GM18520 (cell line): ENCODE results near the gene SPRR2F.

ENCODE experiments used
- ATAC-seq: cut with Tn5 transposase; IDR thresholded peaks from one replicate; pipeline ENCODE4 v1.9.1; 2021; ENCODE audit not compliant: unreplicated experiment

Gene SPRR2F

DNA sequence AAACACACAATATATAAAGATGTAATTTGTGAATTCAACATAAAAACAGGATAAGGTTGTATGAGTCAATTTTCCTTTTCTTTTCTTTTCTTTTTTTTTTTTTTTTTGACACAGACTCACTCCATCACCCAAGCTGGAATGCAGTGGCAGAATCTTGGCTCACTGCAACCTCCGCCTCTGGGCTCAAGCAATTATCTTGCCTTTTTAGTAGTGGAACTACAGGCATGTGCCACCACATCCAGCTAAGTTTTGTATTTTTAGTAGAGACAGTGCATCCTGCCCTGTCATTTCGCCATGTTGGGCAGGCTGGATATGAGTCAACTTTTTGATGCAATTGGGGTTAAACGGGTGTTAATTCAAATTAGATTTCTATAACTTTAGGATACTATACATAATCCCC is 31.6 kb downstream of the SPRR2F start:
- ATAC-seq: no peak

DNA sequence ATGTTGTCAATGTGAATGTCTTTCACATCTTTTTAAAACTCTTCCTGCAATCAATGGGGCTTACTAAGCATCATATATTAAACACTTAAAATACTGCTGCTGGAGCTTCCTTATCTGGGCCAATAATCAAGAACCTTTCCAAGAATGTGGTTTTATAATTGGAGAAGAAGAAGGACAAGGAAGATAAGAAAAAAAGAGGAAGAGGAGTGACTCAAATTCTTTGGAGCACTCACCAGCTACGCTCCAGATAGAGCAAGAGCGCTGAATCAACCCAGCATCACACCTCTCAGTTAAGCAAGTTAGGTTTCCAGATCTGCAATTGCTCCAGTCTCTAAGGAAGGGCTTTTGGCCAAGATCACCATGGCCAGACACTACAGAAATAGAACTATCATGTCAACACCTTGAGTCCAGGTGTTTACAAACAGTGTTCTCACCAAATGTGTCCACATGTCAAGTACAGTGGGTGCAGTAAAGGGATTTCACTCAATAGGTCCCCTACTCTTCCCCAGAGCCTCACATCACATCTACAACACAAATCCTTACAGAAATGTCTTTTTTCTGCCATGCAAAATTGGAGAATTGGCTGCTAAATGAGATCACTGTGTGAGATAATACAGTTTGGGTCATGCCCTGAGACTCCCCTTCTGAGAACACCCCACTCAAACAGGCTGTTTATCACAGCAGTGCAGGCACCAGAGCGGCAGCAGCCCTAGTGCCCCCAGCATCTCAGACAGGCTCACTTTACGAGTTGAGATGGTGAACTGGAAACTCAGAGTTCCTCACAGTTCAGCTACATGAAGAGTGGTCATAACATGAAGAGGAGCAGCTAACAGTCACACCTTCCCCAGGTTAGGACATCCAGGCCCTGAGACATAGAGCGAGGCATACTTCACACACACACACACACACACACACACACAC is 40.2 kb downstream of the SPRR2F start:
- no peak for ATAC-seq

DNA sequence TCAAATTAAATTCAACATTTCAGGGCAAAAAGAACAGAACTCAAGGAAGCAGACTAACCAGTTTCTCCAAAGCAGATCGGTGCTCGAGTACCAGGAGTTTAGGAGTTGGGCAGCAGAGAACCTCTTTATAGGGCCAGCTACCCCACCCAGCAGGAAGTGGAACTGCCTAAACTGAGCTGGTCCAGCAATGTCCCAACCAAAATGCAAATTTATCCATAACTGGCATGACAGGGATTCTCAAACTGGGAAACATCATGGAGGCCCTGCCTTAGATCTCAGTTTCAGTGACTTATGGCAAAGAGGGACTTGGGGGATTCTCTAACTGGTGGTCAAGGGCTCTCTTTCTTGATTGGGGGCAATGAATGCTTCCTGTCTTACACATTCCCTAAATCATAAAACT is 41.8 kb downstream of the SPRR2F start, which contains the start of gene SPRR2B:
Gene SPRR2B (minus strand): TSS at position 101 of the 400 bp plus-strand sequence. CDS start 772 bp downstream, outside the sequence.
- no peak for ATAC-seq

DNA sequence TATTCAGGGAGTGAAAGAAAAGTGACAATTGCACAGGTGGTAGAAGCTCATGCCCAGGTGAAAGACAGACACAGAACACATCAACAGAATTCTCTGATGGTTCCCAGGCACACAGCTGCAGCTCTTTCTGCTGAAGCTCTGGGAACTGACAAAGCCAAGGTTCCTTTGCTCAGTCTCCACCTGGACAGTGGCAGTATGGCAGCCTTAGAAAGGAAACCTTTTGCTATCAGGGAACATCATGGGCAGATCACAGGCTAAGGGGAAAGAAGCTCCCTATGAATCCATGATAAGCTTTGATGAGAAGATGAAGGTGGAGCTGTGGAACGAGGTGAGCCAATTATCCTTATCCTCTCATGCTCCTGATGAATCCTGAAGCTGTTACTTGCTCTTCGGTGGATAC is 43.1 kb downstream of the SPRR2F start:
- no peak for ATAC-seq
